Prostate gland (tissue), 2 donors: ENCODE results near the gene VAV2.

Experiments used
- CTCF ChIP-seq, 4 experiments: fragments of 200-600 bp in 2 of 4; fragments of 450-650 bp in 2 of 4; sonication (generic) in 2 of 4; IDR thresholded peaks; 1 replicate in 3 of 4; 2 replicates in 1 of 4; pipeline ENCODE4 v1.5.1; 2016 to 2019; ENCODE audit warnings: antibody characterized with exemption in 4 of 4, mild to moderate bottlenecking in 2 of 4, moderate library complexity in 2 of 4
- POLR2A ChIP-seq: fragments of 450-650 bp; IDR thresholded peaks from one replicate; pipeline ENCODE4 v1.6.1; 2016; ENCODE audit warnings: antibody characterized with exemption, mild to moderate bottlenecking
- POLR2AphosphoS5 ChIP-seq: sonication (generic); formaldehyde crosslinking; IDR thresholded peaks from one replicate; pipeline ENCODE4 v1.6.1; 2017; ENCODE audit warnings: antibody characterized with exemption

- TF ChIP-seq CTCF (IDR thresholded peaks at IDR 0.05) (no peak), POLR2A (no peak), POLR2AphosphoS5 (no peak)
Observed at GRCh38 chr9:133715295-133715865, 276.7 kb downstream of the VAV2 start.
